Stimulated activated CD4-positive, alpha-beta T cell treated with anti-CD3 and anti-CD28 coated beads, Interleukin-12 subunit alpha, Interleukin-12 subunit beta, amount 100 ng/mL, for 4 hours (primary cell): ENCODE measurements around the gene RFX6.
"Not testable (repeated sequence)": the region's sequence is repeated elsewhere in the genome, so short reads cannot be mapped to it uniquely, and the experiment has no call there.

ENCODE experiments used
- DNase-seq: peaks from one replicate; pipeline ENCODE4 v3.0.0-alpha.2; 2020

The RFX6 gene

GRCh38 chr6:116876635-116877611 is at the start of gene RFX6:
TSS of gene RFX6 (plus strand) at chr6:116877242. CDS start at chr6:116877276, 34 bp downstream.
- DNase-seq: no peak

- DNase-seq: no peak
These were observed 49.3 kb upstream of the RFX6 start for GRCh38 chr6:116827561-116828240.

- no peak for DNase-seq
These were observed 48.1 kb upstream of the RFX6 start, which contains the start of gene GPRC6A for GRCh38 chr6:116828983-116829382. TSS of gene GPRC6A (minus strand) at chr6:116829083. CDS start at chr6:116829013, 70 bp downstream.

- DNase-seq: not testable (repeated sequence)
These were observed 42.5 kb upstream of the RFX6 start for GRCh38 chr6:116834526-116834925.

GRCh38 chr6:116836606-116837342 is 40.3 kb upstream of the RFX6 start:
- DNase-seq: no peak

- DNase-seq: no peak
These were observed 37.0 kb upstream of the RFX6 start for GRCh38 chr6:116840091-116840490.

- no peak for DNase-seq
These were observed 34.6 kb upstream of the RFX6 start for GRCh38 chr6:116842459-116842858.

- DNase-seq: no peak
These were observed 29.8 kb upstream of the RFX6 start for GRCh38 chr6:116847227-116847626.

GRCh38 chr6:116858060-116858459 is 19.0 kb upstream of the RFX6 start:
- no peak for DNase-seq

GRCh38 chr6:116859264-116859663 is 17.8 kb upstream of the RFX6 start:
- no peak for DNase-seq

GRCh38 chr6:116866281-116866871 is 10.7 kb upstream of the RFX6 start:
- DNase-seq: no peak

- no peak for DNase-seq
These were observed 4.3 kb upstream of the RFX6 start for GRCh38 chr6:116872771-116873170.

- no peak for DNase-seq
These were observed 935 bp upstream of the RFX6 start for GRCh38 chr6:116876107-116876506.

GRCh38 chr6:116877743-116878142 is 701 bp downstream of the RFX6 start:
- no peak for DNase-seq

GRCh38 chr6:116881236-116881635 is 4.2 kb downstream of the RFX6 start:
- DNase-seq: no peak

- DNase-seq: no peak
These were observed 6.0 kb downstream of the RFX6 start for GRCh38 chr6:116883005-116883404.

GRCh38 chr6:116884530-116884929 is 7.5 kb downstream of the RFX6 start:
- DNase-seq: no peak

GRCh38 chr6:116887168-116887567 is 10.1 kb downstream of the RFX6 start:
- no peak for DNase-seq

- DNase-seq: no peak
These were observed 10.9 kb downstream of the RFX6 start for GRCh38 chr6:116887894-116888293.

GRCh38 chr6:116888732-116889360 is 11.8 kb downstream of the RFX6 start:
- DNase-seq: no peak

GRCh38 chr6:116894669-116895068 is 17.6 kb downstream of the RFX6 start:
- DNase-seq: no peak

GRCh38 chr6:116895935-116896334 is 18.9 kb downstream of the RFX6 start:
- no peak for DNase-seq
